ENCODE results near the gene HAUS7.

Gene HAUS7

DNA sequence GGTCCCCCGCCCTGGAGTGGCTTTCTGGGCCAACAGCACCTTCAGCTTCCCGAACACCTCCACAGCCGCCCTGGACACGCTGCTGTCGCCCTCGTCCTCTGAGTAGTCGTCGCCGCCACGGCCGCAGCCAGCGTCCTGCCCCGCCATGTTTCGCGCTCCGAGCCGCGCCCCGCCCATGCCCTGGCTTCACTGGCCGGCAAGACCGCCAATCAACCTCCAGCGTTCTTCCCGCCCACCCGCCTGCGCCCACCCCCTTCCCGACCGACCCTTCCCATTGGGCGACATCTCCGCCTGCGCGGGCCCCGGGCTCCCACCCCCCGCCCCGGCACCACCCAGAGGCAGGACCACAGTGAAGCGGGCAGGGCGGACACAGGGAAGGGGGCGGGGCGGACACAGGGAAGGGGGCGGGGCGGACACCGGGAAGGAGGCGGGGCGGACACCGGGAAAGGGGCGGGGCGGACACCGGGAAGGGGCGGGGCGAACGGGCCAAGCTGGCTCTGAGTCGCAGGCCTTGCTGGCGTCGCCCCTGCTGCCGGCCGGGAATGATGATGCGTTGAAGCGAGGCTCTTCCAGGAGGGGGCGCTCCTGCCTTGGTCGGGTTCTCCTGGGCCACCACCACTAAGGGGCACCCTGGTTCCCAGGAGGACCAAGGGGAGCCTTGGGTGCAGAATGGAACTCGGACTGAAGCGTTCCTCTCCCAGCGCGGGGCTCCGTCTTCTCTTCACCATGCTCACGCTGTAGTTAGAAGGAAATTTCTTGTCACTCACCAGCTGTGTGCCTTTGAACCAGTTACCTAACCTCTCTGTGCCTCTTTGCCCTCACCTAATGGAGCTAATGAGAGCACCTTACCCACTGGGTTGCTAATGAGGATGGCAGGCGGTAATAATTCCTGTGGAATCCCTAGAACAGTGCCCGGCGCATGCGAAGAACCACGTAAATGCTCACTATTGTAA, at the start of gene HAUS7:
TSS of gene HAUS7 (minus strand) at position 166 of the 953 bp plus-strand sequence. CDS start at position 147, 19 bp downstream.
- ATAC-seq: peak; percentile 88
- Mint-ChIP-seq H3K9me3 (no peaks in the 10 kb centered on the region), H3K36me3 (peaks cover 13% of the 10 kb centered on the region), H3K4me1 (peaks cover 12% of the 10 kb centered on the region), H3K27ac (no peak within 1 kb of the TSS), H3K4me3 (peak within 1 kb of the TSS; percentile 66)
- peak; percentile 74 to 88 for DNase-seq (ENCODE audit: low spot score in 2 of 2)

DNA sequence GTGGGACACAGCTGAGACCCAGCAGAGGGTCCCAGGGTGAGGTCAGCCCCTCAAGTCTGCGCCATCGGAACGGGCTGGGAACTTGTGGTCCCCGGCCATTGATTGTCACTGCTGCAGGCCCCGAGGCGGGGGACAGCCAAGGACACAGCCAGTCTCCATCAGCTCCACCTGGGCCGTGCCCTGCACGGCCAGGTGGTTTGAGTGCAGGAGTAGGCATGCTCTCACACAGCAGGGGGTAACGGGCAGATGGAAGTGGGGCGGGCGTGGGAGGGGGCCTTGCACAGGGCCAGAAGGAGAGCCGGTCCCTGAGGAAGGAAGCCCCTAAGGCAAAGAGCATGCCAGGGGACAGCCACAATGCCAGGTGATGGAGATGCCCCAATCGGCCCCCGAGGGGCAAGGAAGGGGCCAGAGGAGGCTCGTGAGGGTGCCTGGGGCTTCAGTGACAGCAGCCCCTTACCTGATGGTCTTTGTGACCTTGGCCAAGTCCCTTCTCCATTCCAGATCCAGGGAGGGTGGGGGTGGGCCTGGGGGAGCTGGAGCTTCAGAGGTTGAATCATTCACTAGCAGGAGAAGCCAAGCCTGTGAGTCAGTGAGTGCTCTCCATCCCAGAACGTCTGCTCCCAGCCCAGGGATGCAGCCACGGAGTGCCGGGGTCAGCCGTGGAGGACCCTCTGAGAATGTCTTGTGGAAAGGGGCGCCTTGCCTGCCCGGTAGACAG, 49.4 kb upstream of the HAUS7 start:
- H3K4me1 Mint-ChIP-seq: no peaks in the 10 kb centered on the region
- no peaks in the 10 kb centered on the region for H3K36me3 Mint-ChIP-seq
- H3K4me3 Mint-ChIP-seq: no peak overlapping the region
- ATAC-seq: no peak
- no peak overlapping the region for H3K27ac Mint-ChIP-seq
- DNase-seq (ENCODE audit: low spot score in 2 of 2): no peak
- no peaks in the 10 kb centered on the region for H3K9me3 Mint-ChIP-seq

DNA sequence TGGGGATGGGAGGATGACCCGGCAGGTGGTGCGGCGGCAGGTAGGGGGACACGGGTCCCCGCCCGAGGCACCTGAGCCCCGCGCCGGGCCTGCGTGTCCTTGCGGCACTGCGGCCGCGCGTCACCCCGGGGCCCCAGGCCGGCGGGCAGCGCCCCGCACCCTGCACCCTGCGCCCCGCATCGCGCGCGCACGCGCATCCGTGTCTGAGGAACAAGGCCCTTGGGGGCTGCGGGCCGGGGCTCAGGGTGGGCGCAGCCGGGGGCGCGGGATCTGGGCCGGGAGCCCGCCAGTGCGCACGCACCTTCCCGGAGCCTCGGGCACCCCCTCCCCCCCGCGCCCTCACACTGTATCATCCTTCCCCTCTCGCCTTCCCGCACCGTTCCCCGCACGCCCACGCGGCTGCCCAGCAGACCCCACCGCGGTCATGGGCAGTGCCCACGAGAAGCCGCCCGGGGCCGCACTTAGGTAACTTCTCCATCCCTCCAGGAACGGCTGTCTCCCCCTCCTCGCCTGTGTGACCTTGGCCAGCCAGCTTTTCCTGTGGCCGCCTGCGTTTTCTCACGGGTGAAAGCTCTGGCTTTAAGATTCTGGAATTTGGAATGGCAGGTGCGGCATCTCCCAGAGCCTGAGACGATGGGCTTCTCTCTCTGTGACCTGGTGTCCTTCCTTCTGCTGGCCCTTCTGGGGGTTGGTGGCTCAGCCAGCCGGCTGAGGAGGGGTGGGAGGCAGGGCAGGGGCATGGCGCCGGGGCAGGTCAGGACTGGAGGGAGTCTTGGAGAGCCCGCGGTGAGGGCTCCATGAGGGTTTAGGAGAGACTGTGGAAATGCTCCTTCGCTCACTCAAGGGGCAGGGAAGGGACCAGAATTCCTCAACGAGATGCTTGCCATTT, 47.8 kb upstream of the HAUS7 start:
- no peak overlapping the region for H3K27ac Mint-ChIP-seq
- H3K4me1 Mint-ChIP-seq: no peaks in the 10 kb centered on the region
- no peaks in the 10 kb centered on the region for H3K36me3 Mint-ChIP-seq
- H3K4me3 Mint-ChIP-seq: no peak overlapping the region
- no peak for ATAC-seq
- no peak for DNase-seq (ENCODE audit: low spot score in 2 of 2)
- H3K9me3 Mint-ChIP-seq: no peaks in the 10 kb centered on the region

DNA sequence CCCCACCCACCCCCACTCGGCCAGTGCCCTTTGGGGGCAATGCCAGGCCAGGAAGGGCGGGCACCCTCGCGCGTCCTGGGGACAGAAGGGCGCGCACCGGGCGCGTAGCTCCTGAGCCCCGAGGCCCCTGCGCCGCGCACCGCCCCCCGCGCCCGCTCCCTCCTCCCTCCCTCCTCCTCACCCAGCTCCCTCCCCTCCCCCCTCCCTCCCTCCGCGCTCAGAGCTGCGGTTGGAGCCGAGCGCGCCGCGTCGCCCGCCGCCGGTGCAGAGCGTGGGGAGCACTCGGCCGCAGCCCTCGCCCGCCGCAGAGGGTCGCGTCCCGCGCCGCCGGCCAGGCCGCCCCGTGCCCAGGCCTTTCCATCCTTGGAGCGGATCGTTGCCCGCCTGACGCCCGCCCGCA, 47.0 kb upstream of the HAUS7 start, which contains the start of gene ATP2B3:
TSS of gene ATP2B3 (plus strand) at position 220 of the 400 bp plus-strand sequence. CDS start 18,606 bp downstream, outside the sequence.
- H3K4me3 Mint-ChIP-seq: no peak within 1 kb of the TSS
- H3K36me3 Mint-ChIP-seq: no peaks in the 10 kb centered on the region
- DNase-seq (ENCODE audit: low spot score in 2 of 2) (no peak), ATAC-seq (no peak)
- no peaks in the 10 kb centered on the region for H3K9me3 Mint-ChIP-seq
- no peaks in the 10 kb centered on the region for H3K4me1 Mint-ChIP-seq
- no peak within 1 kb of the TSS for H3K27ac Mint-ChIP-seq

DNA sequence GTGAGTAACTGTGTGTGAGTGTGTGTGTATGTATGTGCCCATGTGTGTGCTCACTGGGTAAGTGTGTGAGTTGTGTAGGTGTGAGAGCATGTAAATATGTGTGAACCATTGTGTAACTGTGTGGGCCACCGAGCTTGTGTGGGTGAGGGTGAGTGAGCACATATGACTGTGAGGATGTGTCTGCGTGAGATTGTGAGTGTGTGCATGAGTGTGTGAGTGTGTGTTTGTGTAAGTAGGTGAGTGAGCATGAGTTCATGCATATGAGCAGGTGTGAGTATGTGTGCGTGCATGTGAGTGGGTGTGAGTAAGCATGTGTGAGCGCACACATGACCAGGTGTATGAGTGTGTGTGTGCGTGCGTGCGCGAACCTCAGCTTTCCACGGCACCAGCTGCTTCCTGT, 45.7 kb upstream of the HAUS7 start:
- no peaks in the 10 kb centered on the region for H3K9me3 Mint-ChIP-seq
- no peaks in the 10 kb centered on the region for H3K4me1 Mint-ChIP-seq
- H3K27ac Mint-ChIP-seq: no peak overlapping the region
- ATAC-seq (no peak), DNase-seq (ENCODE audit: low spot score in 2 of 2) (no peak)
- H3K4me3 Mint-ChIP-seq: no peak overlapping the region
- H3K36me3 Mint-ChIP-seq: no peaks in the 10 kb centered on the region

DNA sequence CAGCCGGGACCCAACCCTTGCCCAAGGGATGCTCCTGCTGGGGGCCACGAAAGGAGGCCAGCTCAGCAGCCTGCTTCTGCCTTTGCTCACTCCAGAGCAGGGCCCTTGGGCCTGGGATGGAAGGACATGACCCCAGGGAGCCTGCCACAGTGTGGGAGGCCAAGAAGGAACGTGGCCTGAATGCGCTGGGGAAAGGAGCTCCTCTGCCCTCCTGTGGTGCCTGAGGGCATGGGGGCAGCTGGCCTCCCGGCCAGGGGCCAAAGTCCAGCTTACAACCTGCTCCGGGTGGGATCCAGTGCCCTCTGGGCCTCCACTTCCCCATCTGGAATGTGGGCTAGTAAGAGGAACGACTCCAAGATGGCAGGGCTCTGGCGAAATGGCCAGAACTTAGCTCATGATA, 45.1 kb upstream of the HAUS7 start:
- ATAC-seq (no peak), DNase-seq (ENCODE audit: low spot score in 2 of 2) (no peak)
- no peaks in the 10 kb centered on the region for H3K4me1 Mint-ChIP-seq
- no peak overlapping the region for H3K27ac Mint-ChIP-seq
- H3K9me3 Mint-ChIP-seq: no peaks in the 10 kb centered on the region
- H3K36me3 Mint-ChIP-seq: no peaks in the 10 kb centered on the region
- H3K4me3 Mint-ChIP-seq: no peak overlapping the region

DNA sequence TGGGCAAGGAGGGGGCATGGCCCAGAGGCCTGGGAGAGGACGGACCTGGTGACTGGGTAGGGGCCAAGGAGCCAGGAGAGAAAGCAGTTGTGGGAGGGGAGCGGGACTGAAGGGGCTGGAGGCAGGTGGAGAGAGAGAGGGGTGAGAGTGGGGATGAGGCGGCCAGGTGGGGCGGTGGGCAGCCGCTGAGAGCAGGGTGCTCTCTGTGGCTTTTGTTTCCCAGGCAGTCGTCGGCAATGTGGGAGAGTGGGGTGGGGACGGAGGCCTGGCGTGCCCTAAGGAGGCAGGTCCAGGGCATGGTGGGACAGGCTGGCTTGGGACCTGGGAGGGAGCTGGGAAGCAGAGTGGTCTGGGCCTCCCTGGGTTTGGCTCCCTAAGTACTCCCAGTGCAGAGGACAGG, 43.9 kb upstream of the HAUS7 start:
- ATAC-seq (no peak), DNase-seq (ENCODE audit: low spot score in 2 of 2) (no peak)
- Mint-ChIP-seq H3K36me3 (no peaks in the 10 kb centered on the region), H3K4me3 (no peak overlapping the region), H3K9me3 (no peaks in the 10 kb centered on the region), H3K27ac (no peak overlapping the region), H3K4me1 (no peaks in the 10 kb centered on the region)

DNA sequence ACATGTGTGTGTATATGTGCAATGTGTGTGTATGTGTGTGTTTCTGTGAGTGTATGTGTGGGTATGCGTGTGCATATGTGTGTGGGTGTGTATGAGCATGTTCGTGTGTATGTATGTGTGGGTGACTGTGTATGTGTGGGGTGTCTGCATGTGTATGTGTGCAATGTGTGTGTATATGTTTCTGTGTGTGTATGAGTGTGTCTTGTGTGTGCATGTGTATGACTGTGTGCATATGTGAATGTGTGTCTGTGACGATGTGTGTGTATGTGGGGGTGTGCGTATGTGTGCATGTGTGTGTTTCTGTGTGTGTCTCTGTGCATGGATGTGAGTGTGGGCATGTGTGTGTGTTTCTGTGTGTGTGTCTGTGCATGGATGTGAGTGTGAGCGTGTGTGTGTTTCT, 42.9 kb upstream of the HAUS7 start:
- no peak for DNase-seq (ENCODE audit: low spot score in 2 of 2)
- H3K4me1 Mint-ChIP-seq: no peaks in the 10 kb centered on the region
- no peaks in the 10 kb centered on the region for H3K9me3 Mint-ChIP-seq
- no peak overlapping the region for H3K27ac Mint-ChIP-seq
- H3K36me3 Mint-ChIP-seq: no peaks in the 10 kb centered on the region
- ATAC-seq: no peak
- H3K4me3 Mint-ChIP-seq: no peak overlapping the region

DNA sequence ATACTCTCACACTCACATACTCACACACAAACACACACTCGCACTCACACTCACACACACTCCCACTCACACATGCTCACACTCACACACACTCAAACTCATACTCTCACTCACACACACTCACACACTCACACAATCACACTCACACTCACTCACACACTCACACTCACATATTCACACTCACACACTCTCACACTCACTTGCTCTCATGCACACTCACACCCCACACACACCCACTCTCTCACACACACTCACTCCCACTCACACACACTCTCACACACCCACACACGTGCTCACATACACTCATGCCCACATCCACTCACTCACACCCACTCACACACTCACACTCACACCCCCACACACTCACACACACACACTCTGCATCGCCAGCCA, 42.1 kb upstream of the HAUS7 start:
- no peaks in the 10 kb centered on the region for H3K36me3 Mint-ChIP-seq

DNA sequence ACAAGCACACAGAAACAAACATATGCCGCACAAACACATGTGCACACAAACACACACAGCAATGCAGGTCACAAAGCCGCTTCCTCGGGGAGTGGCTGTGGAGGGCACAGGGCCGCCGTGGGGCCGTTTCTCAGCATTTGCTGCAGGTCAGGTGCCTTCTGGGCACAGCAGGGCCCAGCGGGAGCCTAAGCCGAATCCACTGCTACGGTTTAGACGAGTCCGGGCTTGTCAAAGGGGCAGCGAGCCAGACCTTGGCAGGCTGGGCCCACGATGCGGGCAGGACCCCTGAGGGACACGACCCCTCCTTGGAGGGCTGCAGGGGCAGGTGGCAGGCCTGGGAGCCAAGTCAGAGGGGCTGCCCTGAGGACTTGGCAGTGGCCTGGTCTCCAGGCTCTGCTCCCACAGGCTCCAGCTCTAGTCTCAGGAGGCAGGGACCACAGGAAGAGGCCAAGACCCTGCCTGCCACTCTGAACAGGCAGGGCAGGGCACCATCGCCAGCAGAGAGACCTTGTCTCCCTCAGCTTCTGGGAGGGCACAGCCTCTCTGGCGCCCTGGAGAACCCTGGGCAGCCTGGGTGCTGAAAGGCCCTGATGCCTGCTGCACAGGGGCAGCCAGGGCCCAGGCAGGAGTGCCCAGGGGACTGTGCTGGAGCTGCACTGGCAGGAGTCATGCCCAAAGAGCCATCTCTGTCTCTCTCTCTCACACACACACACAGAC, 41.6 kb upstream of the HAUS7 start:
- Mint-ChIP-seq H3K4me1 (no peaks in the 10 kb centered on the region), H3K36me3 (no peaks in the 10 kb centered on the region), H3K4me3 (no peak overlapping the region), H3K9me3 (no peaks in the 10 kb centered on the region), H3K27ac (no peak overlapping the region)
- DNase-seq (ENCODE audit: low spot score in 2 of 2) (no peak), ATAC-seq (no peak)

More for the DNA sequence above, 42.1 kb upstream of the HAUS7 start:
- Mint-ChIP-seq H3K4me3 (no peak overlapping the region), H3K9me3 (no peaks in the 10 kb centered on the region), H3K4me1 (no peaks in the 10 kb centered on the region), H3K27ac (no peak overlapping the region)
- ATAC-seq (no peak), DNase-seq (ENCODE audit: low spot score in 2 of 2) (no peak)

DNA sequence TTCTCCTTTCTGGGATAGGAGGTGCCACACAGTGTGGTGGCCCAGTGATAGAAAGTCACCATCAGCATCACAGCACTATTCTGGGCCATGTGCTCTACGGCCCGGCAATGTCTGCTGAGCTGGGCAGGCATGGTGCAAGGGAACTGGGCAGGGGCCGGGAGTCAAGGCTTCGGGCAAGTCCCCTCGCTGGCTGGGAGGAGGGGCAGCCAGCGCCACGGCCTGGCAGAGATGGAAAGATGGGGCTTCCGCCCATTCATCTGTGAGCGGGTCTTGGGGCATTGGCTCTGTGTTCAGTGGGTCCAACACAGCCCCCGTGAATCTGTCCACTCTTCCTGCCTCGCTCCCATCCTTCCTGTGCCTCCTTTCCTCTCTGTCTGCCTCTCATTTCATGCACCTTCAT, 40.0 kb upstream of the HAUS7 start:
- Mint-ChIP-seq H3K9me3 (no peaks in the 10 kb centered on the region), H3K27ac (no peak overlapping the region), H3K4me3 (no peak overlapping the region), H3K4me1 (no peaks in the 10 kb centered on the region), H3K36me3 (no peaks in the 10 kb centered on the region)
- DNase-seq (ENCODE audit: low spot score in 2 of 2) (no peak), ATAC-seq (no peak)

DNA sequence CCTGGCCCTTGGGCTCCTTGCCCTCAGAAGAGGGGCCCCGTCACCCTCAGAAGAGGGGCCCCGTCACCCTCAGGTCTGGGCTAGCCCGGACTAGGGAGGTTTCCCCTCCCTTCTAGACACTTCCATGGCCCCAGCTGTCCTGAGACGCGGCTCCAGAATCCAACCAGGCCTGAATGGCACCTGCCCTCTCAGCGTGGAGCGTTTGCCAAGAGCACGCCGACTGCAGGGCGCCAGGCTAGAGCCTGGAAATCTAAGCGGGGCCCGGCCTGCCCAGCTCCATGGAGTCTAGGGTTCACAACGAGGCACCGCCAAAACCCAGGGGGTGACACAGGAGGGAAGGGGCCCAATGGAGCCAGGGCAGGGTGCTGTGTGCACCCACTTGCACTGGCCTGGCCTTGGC, 39.2 kb upstream of the HAUS7 start:
- no peak overlapping the region for H3K4me3 Mint-ChIP-seq

DNA sequence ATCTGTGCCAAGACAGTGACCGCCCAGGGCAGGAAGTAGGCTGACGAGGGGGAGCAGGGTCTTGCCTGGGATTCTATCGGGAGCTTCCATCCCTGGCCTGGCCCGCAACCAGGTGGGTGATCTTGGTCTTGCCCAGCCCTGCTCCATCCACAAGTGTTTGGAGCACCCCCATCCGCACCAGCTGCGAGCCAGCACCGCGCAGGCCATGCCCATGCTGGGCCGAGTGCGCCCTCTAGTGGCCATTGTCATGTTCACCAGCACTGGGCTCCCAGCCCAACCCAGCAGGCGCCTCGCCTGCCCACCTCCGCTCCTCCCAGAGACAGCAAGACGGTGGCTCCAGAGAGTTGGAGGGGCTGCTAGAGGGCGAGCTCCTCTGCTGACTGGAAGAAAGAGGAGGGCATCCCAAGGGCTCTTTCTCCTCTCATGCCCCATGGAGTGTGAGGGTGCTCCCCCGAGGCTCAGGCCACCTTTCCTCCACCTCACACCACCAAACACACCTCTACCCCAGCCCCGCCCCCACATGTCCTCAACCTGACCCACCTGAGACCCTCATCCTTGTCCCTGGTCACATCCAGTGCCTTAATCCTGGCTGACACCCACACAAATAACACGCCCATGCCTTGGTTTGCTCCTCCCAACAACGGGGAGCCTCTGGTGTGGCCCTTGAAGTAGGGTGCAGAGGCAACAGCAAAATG, 37.3 kb upstream of the HAUS7 start:
- Mint-ChIP-seq H3K4me3 (no peak overlapping the region), H3K36me3 (no peaks in the 10 kb centered on the region), H3K4me1 (no peaks in the 10 kb centered on the region), H3K9me3 (no peaks in the 10 kb centered on the region), H3K27ac (no peak overlapping the region)
- ATAC-seq: peak; percentile 97
- DNase-seq (ENCODE audit: low spot score in 2 of 2): peak; percentile 77 to 86

More for the DNA sequence above, 39.2 kb upstream of the HAUS7 start:
- Mint-ChIP-seq H3K9me3 (no peaks in the 10 kb centered on the region), H3K4me1 (no peaks in the 10 kb centered on the region), H3K36me3 (no peaks in the 10 kb centered on the region), H3K27ac (no peak overlapping the region)
- ATAC-seq: no peak
- DNase-seq (ENCODE audit: low spot score in 2 of 2): no peak

DNA sequence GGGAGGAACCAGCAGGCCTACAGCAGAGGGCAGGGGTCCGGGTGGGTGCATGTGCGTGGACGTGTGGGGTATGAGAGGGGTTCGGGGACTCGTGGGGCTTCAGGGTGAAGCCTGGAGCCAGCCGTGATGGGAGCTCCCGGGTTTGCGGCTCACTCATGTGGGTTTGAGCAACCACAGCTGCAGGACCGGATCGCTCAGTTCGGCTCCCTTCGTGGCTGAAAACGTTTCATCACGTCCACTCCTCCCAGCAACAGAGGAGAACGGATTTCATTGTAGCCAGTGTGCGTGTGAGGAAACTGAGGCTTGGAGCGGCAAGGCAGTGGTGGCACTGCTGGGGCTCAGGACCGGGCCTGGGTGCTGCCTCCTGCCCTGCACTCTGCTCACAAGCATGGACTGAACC, 35.0 kb upstream of the HAUS7 start:
- no peak for DNase-seq (ENCODE audit: low spot score in 2 of 2)
- Mint-ChIP-seq H3K36me3 (no peaks in the 10 kb centered on the region), H3K9me3 (no peaks in the 10 kb centered on the region), H3K4me3 (no peak overlapping the region), H3K27ac (no peak overlapping the region), H3K4me1 (no peaks in the 10 kb centered on the region)
- no peak for ATAC-seq

All from stimulated activated effector memory CD8-positive, alpha-beta T cell treated with anti-CD3 and anti-CD28 coated beads, Interleukin-12 subunit alpha, Interleukin-12 subunit beta, amount 100 ng/mL, for 72 hours (primary cell).